ENCODE data around the gene ACOT11.
A peak's percentile ranks its signal among the peaks of the same experiment; 100 is the strongest.

- no peak for TF ChIP-seq POLR2A (IDR thresholded peaks at IDR 0.05; ENCODE audit: low read depth)
- no peak for TF ChIP-seq CTCF (IDR thresholded peaks at IDR 0.05)
- TF ChIP-seq POLR2AphosphoS5 (IDR thresholded peaks at IDR 0.05): peak; percentile 36 to 77
These were observed 29.6 kb downstream of the ACOT11 start for GRCh38 chr1:54577612-54578011.
